PFSK-1 (cell line): ENCODE results near the gene GSTM4.

Source experiments
- FOXP2 ChIP-seq: optimal IDR thresholded peaks from 2 replicates; pipeline ENCODE3; 2011; ENCODE audit warnings: borderline replicate concordance, control low read depth, inconsistent platforms; ENCODE audit not compliant: insufficient read depth; ENCODE audit errors: extremely low read length, extremely low read depth
- POLR2AphosphoS5 ChIP-seq: IDR thresholded peaks from 2 replicates; pipeline ENCODE4 v1.6.1; 2012; ENCODE audit warnings: low read depth, mild to moderate bottlenecking, control low read depth, low read length, moderate library complexity
- REST ChIP-seq, 2 experiments: IDR thresholded peaks; 2 replicates each; pipeline versions ENCODE4 v1.6.1 to v1.8.0; 2011 to 2012; ENCODE audit warnings: low read depth in 2 of 2, low read length in 2 of 2, control low read depth in 1 of 2, inconsistent platforms in 1 of 2, mild to moderate bottlenecking in 1 of 2, moderate library complexity in 1 of 2; ENCODE audit not compliant: insufficient read depth in 1 of 2
- SIN3A ChIP-seq: IDR thresholded peaks from 2 replicates; pipeline ENCODE4 v1.6.1; 2012; ENCODE audit warnings: mild to moderate bottlenecking, low read length, moderate library complexity, borderline replicate concordance; ENCODE audit not compliant: insufficient read depth
- TAF1 ChIP-seq: IDR thresholded peaks from 2 replicates; pipeline ENCODE4 v1.6.1; 2012; ENCODE audit warnings: low read length, control low read depth, borderline replicate concordance; ENCODE audit not compliant: insufficient read depth

The GSTM4 gene

GRCh38 chr1:109635862-109636200 lies 20.1 kb upstream of the GSTM4 start:
- TF ChIP-seq SIN3A (no peak), TAF1 (no peak), REST (IDR thresholded peaks at IDR 0.05; ENCODE audit: insufficient read depth in 1 of 2, low read depth in 2 of 2, low read length in 2 of 2) (no peak), POLR2AphosphoS5 (no peak), FOXP2 (no peak)

DNA sequence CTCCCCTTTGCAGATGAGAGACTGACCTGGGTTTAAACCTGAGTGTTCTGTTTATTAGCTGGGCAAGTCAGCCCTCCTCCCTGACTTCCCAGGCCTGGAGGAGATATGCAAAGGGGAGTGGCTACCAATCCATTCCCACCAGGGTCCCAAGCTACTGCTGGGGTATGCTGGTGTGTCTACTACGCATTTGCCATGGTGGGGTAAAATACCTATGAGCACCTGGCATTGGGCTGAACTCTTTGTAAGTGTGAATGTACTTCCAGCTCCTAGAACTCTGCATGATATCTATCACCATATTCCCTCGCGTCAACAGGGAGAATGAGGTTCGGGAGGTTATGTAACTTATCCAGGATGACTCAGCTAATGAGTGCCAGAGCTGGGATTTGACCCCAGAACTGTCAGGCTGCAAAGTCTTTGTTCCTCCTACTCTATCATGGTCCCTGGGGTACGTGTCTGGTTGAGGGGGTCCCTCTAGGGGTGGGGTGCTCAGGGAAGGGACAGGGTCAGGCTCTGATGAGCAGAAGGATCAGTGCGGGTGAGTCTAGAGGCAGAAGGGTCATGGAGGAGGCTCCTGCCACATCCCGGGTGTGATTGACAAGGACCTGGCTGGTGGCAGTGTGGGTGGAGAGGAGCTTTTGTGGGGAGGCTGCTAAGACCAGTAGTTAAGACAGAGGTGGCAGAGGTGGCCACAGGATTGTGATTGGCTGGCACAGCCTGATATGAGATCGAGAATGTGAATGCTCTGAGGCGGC lies 19.5 kb upstream of the GSTM4 start:
- TF ChIP-seq POLR2AphosphoS5 (no peak), REST (IDR thresholded peaks at IDR 0.05; ENCODE audit: insufficient read depth in 1 of 2, low read depth in 2 of 2, low read length in 2 of 2) (no peak), SIN3A (no peak), TAF1 (no peak), FOXP2 (no peak)

DNA sequence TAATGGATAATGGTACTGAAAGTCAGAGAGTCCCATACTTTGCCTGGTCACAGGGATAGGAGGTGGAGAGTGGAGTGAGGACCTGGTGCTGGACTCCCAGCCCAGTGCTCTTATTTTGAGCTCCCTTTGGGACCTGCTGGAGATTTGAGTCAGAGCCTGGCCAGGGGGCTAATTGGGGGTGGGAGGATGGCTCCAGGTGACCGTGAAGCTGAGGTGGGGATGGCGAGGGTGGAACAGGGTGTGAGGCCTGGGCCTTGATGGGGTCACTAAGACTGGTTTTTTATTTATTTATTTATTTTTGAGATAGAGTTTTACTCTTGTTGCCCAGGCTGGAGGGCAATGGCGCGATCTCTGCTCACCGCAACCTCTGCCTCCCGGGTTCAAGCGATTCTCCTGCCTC lies 18.5 kb upstream of the GSTM4 start:
- TF ChIP-seq FOXP2: no peak

DNA sequence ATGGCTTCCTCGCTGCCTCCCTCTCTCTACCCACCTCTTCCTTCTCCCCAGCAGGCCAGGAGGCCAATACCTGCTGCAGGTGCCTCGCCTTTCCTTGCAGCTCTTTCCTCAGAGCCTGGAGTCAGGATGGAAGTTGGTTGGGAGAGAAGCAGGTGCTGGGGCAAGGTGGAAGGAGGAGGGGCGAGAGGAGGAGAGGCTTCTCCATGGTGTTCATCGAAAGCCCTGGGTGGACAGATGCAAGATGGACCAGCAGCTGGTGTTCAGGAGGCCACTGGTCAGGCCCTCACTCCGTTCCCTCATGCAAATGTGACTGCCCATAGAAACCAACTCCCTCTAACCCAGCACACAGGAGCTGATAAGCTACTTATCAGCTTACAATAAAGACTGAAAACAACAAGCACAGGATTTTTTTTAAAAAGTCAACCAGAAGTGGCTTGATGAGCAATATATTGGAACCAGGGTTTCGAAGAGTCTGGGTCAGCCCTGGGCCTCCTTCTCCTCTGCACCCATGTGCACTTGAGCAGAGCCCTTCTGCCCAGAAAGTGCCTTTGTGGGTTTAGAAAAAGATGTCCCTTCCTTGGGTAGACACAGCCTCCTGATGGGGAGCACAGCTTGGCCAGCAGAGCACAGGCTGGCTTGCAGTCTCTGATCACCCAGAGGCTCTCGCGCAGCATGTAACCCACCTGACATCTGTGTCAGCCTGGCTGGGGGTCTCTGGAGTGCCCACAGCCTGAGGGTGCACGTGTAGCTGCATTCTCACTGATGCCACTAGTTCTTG lies 16.6 kb upstream of the GSTM4 start:
- no peak for TF ChIP-seq TAF1
- TF ChIP-seq SIN3A: no peak
- TF ChIP-seq REST (IDR thresholded peaks at IDR 0.05; ENCODE audit: insufficient read depth in 1 of 2, low read depth in 2 of 2, low read length in 2 of 2): no peak
- TF ChIP-seq FOXP2: no peak
- TF ChIP-seq POLR2AphosphoS5: no peak

DNA sequence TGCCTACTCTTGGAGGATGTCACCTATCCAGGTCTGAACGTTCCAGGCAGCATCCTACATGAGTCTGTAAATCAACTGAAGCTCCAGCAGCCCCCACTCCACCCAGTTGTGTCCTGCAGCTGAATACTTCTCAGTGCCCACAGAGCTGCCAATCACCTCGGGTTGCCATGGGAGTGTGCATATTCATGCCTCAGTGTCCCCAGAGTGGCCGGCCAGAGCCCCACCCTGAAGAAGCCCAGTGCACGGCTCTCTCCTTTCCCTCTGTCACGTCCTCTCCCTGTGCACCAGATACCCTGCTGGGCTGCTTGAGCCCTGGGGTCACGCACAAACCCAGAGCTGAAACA lies 16.1 kb upstream of the GSTM4 start:
- TF ChIP-seq SIN3A (no peak), FOXP2 (no peak)

DNA sequence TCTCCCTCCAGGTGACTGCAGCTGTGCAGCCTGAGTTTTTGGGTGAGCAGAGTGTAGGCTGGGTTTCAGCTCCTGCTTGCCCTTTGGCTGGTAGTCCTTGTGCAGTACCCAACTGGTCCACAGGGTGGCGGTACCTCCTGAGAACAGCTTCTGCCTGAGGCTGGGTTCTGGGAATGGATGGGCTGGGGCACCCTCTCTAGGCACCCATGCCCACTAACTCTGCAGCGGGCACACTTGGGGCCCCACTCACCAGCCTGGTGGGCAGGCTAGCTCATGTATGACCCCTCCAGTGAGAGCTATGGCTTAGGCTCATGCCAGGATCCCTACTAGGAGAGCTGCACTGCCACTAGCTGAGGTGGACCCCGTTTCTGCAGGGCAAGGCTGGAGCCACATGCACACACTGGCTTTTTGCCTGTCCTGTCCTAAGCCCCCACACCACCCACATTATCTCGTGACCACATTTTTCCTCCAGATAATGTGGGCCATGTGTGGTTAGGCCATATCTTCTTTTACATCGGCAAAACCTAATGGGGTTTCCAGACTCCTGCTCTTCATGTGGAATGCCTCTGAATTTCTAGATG lies 15.5 kb upstream of the GSTM4 start:
- TF ChIP-seq POLR2AphosphoS5 (no peak), FOXP2 (no peak), TAF1 (no peak)
